HG02973 (cell line): Measurements from ENCODE around the gene C6orf89.

Experiments used
- ATAC-seq: cut with Tn5 transposase; IDR thresholded peaks from one replicate; pipeline ENCODE4 v1.9.1; 2021; ENCODE audit warnings: moderate library complexity; ENCODE audit not compliant: unreplicated experiment

C6orf89 gene, protein sequence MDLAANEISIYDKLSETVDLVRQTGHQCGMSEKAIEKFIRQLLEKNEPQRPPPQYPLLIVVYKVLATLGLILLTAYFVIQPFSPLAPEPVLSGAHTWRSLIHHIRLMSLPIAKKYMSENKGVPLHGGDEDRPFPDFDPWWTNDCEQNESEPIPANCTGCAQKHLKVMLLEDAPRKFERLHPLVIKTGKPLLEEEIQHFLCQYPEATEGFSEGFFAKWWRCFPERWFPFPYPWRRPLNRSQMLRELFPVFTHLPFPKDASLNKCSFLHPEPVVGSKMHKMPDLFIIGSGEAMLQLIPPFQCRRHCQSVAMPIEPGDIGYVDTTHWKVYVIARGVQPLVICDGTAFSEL

DNA sequence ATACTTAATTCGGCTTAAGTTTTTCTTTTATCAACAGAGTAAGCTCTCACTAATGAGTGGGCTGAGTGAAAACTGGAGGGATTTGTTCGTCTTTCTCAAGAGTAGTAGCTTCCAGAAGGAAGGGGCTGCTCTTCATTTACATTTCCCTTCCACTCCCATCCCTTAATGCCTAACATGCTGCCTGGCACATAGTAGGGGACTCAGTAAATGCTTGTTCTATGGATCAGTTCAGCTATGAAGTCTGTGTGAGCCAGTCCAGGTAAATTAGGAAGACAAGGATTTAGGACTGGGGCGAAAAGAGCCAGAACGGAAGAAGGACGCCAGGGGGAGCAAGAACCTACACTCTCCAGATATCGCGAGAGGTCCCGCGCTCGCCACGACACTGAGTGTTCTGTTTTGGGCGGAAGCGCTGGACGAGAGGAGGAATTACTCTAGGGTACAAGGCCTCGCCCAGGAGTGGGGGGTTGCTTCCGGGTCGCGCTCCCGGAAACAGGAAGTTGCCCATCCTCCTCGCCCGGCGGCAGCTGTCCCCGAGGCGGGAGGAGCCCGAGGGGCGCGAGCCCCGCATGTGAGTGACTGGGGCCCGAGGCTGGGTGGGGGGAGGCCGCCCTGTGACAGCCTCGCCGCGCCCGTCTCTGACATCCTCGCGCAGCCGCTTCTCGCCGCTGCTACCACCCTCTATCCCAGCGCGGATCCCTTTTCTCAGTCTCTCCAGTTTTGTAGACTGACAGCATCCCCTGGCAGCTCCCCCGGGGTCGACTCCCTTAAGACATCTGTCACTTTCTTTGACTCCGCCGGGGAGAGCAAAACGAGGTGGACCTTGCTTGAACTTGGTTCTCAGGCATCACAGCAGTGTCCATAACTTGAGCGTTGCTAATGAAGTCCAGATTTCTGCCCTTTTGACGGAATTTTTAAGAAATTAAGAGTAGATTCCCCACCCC is at the start of gene C6orf89:
Gene C6orf89 (plus strand): TSS at position 492 of the 941 bp plus-strand sequence. CDS start 13,493 bp downstream, outside the sequence.
- peak; percentile 97 for ATAC-seq

DNA sequence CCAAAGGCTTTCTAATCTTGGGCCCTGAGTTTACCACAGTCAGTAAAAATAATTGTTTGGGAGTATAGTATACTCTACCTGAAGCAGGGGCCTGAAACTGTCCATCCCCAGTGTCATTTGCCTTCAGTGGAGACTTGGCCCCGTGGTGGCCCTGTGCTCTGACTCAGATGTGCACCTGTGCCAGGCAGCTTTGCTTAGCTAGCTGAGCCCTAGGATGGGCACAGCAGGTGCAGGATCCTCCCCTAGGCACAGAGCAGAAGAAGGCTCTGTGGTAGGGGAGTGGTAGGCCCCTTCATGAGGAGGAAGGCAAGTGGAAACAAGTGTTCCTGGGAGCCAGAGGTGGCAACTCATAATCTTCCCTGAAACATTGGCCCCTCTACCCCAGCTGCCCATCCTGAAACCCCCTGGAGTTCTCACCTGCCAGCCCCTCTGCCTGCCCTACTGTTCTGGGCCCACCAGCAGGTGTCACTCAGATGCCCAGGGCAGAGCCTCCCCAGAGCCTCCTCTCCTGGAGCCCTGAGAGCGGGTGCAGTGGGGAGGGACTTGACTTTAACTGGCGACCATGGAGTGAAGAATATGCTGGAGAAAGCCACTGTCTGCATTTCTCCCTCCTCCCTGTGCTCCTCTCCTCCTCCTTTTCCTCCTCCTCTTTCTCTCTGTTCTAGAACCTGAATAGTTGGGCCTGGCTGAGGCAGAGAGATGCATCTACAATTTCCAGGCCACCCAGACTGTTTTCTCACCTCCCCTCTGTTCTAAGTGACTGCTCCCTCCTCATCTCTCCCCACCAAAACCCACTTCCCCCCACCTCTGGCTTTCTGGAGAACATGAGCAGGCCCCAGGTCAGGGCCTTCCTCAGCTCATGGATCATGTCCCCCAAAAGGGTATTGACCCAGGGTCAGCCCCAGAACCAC is 49.4 kb upstream of the C6orf89 start:
- ATAC-seq = no peak

DNA sequence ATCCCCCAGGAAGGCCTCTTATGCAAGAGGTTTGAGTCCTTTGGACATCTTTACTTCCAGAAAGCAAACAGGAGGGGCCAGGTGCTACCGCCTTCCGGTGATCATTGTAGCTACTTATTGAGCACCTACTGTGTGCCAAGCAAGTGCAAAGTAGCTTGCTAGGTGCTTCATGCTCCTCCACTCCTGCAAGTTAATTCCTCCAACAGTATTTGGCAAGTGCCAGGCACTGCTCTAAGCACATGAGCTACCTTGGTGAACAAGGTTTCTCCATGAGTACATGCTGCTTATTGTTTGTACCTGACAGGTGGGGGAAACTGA is 48.8 kb upstream of the C6orf89 start:
- no peak for ATAC-seq

DNA sequence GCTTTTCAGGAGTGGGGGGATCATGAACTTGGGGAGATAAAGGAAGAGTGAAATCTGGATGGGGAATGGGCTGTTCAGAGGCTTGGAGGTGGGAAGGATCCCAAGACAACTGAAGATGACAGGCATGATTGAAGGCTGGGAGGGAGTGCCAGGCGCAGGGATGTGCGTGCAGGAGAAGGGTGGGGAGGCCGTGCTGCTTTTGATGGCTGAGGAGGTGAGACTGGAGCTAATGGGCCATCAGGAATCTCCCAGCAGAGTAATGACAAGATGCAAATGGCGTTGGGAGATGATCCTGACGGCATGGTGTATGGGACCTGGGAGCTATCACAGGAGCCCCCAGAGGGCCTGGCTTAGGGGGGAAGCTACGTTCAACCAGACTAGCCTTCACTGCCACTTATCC is 48.1 kb upstream of the C6orf89 start:
- no peak for ATAC-seq

DNA sequence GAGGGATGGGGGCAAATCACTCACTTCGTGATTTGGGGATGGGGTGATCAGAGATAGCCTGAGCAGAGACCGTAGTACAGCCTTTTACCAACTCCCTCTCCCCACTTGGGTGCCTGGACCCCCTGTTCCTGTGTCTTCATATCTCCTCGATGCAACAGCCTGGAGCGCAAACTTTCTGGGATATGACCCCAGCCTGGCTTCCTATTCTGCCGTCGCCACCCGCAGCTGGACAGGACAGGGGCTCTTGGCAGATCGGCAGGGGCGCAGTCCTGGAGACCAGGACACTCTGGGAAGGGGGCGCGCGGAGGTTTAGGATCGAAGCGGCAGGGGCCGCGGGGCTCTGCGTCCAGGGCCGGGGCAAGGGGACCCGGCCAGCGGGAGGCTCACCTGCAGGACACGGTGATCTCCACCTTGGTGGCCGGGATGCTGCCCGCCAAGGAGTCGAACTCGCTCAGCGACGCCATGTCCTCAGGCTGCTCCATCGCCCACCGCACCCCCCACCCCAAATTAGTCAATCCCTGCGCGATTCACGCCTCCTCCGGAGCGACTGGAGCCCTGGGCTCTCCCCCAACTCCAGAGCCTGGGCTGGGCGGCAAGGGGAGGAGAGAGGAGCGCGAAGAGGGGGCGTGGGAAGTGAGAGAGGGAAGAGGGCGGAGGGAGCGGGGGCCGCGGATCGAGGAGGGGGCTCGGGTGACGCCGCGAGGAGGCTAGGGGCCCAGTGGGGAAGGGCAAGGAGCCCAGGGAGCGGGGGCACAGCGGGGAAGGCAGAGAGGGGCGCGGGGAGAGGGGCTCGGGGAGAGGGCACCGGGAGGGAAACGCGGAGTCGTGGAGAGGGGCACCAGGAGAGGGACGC is 46.6 kb upstream of the C6orf89 start, which contains the start of gene CPNE5:
Gene CPNE5 (minus strand): TSS at position 549 of the 853 bp plus-strand sequence. CDS start 67 bp downstream, at position 482.
- ATAC-seq = no peak

DNA sequence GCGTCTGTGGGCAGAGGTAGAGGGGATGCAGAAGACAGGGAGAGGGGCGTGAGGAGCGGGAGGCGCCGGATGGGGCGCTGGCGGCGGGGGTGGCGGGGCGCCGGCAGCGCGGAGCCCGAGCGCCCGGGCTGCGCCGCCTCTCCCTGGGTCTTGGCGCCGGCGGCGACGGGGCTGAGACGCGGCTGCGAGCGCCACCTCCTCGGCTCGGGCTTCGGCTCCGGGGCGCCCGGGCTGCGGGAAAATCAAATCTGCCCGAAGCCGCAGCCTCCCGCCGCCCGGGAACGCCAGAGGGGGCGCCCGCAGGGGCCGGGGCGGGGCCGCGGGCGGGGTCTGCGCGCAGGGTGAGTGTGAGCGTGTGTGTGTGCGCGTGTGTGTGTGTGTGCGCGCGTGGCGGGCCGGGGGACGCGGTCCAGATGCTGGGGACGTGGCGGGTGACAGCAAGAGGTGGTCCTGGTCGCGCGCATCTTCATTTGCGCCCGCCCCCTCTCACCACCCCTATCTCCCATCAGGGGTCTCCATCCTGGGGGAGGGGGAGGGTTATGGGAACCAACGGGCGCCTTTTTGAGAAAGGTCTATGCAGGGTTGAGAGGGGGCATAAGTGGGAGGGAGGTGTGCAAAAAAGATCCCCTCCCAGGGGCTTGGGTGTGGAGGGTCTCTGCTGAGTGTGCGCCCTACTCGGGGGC is 45.9 kb upstream of the C6orf89 start:
- no peak for ATAC-seq

DNA sequence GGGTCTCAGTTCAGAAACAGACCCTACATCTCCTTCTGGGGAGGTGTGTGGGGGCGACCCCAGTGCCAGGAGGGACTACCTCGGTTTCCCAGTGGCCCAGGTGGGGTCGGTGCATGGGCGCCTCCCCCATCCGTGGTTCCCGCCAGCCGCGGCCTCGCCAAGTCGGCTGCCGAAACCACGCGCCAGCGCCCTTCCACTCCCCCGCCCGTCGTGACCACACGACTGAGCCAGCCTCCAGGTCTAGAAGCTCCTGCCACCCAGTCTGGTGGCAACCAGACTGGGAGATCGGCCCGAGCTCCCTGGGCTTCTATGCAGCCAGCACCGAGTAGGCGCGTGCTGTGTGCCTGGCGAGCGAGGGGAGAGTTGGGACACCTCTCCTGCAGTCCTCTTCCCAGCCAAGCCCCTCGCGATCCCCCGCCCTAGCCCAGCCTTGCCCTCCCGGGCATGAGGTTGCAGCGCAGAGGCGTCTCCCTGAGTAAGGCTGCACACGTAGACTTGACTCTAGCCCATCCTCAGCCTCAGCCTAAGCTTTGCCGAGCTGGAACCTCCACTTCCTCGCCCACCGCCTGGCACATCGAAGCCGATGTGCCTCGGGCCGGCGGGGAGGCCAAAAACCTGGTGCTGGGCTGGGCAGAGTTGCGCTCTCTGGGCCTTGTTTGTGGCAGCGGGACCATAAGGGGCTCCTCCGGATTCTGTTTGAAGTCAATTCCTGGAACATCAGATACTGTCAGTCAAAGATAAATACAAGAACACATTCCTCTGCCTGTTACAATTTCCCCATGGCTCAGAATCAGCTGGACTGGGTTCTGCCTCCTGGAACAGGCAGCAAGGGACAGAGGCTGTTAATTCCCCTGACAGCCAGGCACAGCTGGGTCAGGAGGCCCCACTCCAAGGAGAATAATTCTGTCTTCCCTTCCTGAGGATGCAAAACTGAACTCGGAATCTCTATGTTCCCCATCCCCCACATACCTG is 45.0 kb upstream of the C6orf89 start:
- no peak for ATAC-seq

DNA sequence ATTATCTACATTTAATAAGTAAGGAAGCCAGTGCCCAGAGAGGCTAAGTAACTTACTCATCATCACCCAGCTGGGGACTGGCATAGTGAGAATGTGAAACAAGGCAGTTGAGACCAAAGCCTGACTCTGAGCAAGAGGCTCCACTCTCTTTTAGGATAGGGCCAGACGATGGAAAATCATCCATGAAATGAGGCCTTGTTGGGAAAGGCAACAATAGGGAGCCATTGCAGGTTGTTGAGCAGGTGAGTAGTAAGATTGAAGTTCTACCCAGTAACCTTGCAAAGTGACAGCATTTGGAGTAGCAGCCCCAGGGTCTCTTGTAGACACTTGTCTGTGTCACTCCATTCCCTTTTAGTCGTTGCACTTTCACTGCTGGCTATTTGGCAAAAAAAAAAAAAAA is 44.0 kb upstream of the C6orf89 start:
- ATAC-seq = no peak

DNA sequence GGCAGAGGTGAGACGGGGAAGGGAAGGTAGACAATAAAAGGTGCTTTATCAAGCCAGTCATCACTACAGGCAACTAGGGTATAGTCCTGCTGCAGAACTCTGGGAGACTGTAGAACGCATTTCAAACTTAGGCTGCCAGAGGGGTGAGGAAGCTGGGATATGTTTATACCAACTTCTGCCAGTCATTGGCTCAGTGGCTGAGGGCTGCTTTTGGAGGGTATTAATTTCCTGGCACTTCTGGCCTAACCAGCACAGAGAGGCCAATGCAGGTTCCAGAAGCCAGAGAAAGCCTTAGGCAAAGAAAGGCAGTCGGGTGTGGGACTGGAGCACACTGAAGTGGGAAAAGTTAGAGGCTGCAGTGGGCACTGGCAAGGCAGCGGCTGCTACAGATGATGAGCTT is 42.6 kb upstream of the C6orf89 start:
- no peak for ATAC-seq

DNA sequence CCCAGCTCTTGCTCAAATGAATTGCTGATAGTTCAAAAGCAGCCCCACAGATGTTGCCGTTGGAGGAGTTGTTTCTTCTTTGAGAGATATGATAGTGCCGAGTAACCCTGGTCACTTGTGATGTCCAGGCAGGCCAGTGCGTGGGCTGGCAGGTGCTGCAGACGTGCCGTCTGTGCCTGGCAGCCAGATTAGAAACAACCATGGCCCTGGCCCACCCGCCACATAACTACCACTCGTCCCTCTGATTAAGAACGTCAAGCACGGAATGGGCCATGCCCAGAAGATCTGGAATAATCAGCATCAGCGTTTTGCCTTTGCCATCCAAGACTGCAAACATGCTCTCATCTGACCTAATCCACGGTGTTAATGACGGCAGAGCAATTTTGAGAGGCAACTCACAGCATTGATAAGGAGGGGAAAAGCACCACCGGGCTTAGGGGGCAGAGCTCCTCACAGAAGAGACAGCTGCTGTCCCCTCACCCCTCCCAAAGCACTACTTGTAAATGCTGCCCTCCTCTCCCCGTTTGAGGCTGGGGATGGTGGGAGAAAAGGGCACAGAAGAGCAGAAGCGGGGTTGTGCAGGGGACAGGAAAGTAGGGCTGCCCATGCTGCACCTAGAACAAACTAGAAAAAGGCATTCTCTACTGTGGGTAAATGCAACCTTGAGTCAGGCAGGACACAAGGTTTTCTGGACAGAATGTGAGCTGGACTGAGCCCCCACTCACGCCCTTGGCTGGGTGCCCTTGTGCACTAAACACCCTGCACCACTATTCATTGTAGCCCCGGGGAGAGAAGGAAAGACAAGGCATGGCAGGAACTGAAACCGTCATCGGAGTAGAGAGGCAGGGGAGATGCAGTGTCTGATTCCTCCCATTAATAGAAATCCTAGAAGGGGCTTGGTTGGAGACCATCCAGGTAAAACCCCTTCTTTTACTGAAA is 41.3 kb upstream of the C6orf89 start:
- no peak for ATAC-seq

DNA sequence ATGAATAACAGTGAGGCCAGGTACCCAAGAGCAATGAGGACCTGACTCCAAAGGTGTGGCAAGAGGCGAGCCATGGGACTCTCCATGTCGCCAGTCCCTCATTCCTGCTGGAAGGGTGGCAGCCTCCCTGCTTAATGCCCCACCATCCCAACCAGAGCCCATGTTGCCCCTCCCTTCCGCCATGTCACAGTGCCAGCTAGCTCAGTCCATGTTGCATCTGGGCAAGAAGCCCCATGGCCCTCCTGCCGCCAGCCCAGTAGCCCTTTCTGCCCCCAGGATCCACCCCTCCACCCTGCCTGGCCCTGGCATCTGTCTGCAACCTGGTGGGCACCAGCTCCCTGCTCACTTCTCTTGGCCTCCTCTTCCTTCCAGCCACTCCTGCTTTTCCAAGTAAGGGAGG is 40.5 kb upstream of the C6orf89 start:
- no peak for ATAC-seq

DNA sequence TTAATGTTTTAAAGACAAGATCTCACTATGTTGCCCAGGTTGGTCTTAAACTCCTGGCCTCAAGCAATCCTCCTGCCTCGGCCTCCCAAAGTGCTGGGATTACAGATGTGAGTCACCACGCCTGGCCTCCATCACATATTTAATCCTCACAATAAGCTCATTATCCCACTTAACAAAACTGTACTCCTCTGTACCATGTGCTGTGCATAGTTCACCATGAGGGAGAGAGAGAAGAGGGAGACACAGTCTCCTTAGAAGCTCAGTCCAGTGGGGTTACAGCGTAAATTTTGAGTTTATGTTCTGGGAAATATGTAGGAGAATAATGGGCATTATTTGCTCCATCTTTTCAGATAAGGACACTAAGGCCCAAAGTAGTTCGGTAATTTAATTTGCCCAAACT is 38.6 kb upstream of the C6orf89 start:
- ATAC-seq = no peak

DNA sequence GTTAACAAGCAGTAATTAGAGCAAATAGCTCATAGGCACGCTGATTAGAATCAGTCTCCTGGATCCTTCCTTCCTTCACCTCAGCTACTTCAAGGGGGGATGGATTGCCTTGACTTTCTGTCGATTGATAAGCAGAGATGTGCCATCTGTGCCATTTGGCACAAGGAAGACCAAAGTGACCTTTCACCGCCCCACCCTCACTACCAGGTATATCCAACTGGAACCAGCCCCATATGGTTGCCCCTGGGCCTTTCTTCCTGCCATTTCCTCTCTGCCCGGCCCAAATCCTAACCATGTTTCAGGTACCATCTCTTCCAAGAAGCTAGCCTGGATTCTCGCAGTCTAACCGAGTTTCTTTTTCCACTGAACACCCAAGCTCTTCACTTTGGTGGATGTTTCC is 37.8 kb upstream of the C6orf89 start:
- ATAC-seq = no peak

DNA sequence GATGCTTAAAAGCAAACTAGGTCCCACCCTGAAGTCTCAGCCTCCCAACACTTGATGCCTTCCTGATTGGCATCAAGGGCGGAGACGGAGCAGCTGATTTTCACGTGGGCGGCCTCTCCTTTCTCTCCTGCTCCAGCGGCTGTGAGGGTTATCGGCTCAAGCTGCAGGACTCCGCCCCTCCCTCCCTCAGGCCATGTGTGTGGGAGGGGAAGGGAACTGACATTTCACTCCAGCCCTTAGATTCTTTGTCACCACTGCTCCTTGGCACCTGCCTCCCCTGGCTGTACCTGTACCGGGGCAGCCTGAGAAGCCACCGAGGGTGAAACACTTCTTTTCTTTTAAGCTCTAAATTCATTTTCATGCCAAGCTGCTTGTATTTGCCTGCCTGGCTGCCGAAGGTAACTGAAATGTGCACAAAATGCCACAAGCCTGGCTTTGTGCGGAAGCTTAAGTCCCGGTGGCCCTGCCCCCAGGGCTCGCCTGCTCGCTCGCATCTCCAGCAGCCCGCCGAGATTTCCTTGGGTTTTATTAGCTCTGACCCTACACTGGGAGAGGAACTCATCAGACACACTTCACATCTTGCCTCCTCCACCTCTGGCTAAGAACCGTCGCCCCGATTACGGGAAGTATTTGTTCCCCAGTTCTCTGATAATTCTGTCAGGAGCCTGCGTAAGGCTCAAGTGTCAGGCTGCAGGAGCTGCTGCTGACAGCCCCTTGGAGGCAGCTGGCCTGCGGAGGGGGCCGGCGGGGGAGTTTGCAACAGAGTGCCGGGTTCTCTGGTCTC is 36.9 kb upstream of the C6orf89 start:
- no peak for ATAC-seq

DNA sequence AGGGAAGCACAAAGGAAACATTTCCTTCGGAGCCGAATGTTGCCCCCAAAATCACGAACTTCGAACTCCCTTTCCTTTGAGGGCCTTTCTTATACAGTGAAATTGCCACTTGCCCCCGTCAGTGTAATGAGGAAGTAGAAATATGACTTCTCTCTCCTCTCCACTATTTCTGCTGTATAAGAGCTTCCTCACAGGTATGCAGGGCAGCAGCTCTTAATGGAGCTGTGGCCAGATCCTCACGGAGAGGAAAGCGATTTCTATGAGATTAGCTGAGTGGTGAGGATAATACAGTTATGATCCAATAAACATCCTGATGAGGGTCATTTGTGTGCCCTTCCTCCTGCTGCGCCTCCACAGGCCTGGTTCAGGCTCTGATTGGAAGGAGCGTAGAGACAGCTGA is 35.7 kb upstream of the C6orf89 start:
- no peak for ATAC-seq

DNA sequence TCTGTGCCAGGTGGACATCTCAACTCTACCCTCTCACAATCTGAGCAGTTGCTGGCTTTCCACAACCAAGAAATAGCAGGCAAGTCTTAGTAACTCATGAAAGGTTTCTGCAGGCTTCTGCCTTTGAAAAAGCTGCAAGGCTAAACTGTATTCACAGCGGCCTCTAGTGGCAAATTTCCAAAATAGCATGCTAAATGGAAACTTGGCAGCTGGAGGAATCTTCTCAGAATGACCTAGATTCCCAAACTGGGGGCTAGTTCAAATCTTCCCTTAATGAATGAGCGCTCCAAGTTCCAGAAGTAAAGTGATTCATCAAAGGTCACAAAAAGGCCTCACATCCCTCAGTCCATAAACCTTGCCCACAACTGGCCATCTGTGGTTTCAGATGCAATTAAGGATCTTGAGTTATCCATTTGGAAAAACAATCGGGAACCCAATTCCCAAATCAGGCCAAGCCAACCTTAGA is 34.6 kb upstream of the C6orf89 start:
- no peak for ATAC-seq
